NCI-H524 (cell line): ENCODE data around the gene TSPAN2.

Experiments used
- DNase-seq, 2 experiments: peaks; one replicate each; lab custom pipeline; 2025; lab: John Stamatoyannopoulos, UW

TSPAN2 gene

GRCh38 chr1:115089420-115090185 lies at the start of gene TSPAN2:
TSS of gene TSPAN2 (minus strand) at chr1:115089503. CDS start at chr1:115089432, 71 bp downstream.
- peak; percentile 62 to 73 for DNase-seq

- peak; percentile 73 to 85 for DNase-seq
Observed at GRCh38 chr1:115138973-115139372, 49.7 kb upstream of the TSPAN2 start.

- DNase-seq, result no peak
Observed at GRCh38 chr1:115138271-115138670, 49.0 kb upstream of the TSPAN2 start.

- DNase-seq, result no peak
Observed at GRCh38 chr1:115137191-115137590, 47.9 kb upstream of the TSPAN2 start.

- no peak for DNase-seq
Observed at GRCh38 chr1:115136706-115137105, 47.4 kb upstream of the TSPAN2 start.

GRCh38 chr1:115136106-115136505 lies 46.8 kb upstream of the TSPAN2 start:
- no peak for DNase-seq

- DNase-seq, result no peak
Observed at GRCh38 chr1:115135681-115136080, 46.4 kb upstream of the TSPAN2 start.

GRCh38 chr1:115134850-115135480 lies 45.7 kb upstream of the TSPAN2 start:
- DNase-seq, result no peak

GRCh38 chr1:115134231-115134630 lies 44.9 kb upstream of the TSPAN2 start:
- DNase-seq, result no peak

- no peak for DNase-seq
Observed at GRCh38 chr1:115133440-115133839, 44.1 kb upstream of the TSPAN2 start.

- no peak for DNase-seq
Observed at GRCh38 chr1:115130786-115131185, 41.5 kb upstream of the TSPAN2 start.

GRCh38 chr1:115129071-115129640 lies 39.9 kb upstream of the TSPAN2 start:
- no peak for DNase-seq

- DNase-seq, result no peak
Observed at GRCh38 chr1:115127539-115127938, 38.2 kb upstream of the TSPAN2 start.

- DNase-seq, result no peak
Observed at GRCh38 chr1:115126516-115126915, 37.2 kb upstream of the TSPAN2 start.

GRCh38 chr1:115123116-115123515 lies 33.8 kb upstream of the TSPAN2 start:
- DNase-seq, result no peak

- DNase-seq, result no peak
Observed at GRCh38 chr1:115121793-115122192, 32.5 kb upstream of the TSPAN2 start.

GRCh38 chr1:115120296-115120695 lies 31.0 kb upstream of the TSPAN2 start:
- no peak for DNase-seq

GRCh38 chr1:115118611-115119010 lies 29.3 kb upstream of the TSPAN2 start:
- DNase-seq, result no peak

- DNase-seq, result no peak
Observed at GRCh38 chr1:115118086-115118485, 28.8 kb upstream of the TSPAN2 start.

- DNase-seq, result no peak
Observed at GRCh38 chr1:115117298-115117697, 28.0 kb upstream of the TSPAN2 start.

GRCh38 chr1:115116512-115116911 lies 27.2 kb upstream of the TSPAN2 start:
- DNase-seq, result peak in 1 of 2 experiments; percentile 40

- no peak for DNase-seq
Observed at GRCh38 chr1:115115521-115116161, 26.3 kb upstream of the TSPAN2 start.

- DNase-seq, result no peak
Observed at GRCh38 chr1:115114308-115114707, 25.0 kb upstream of the TSPAN2 start.
